GM12875 (cell line): ENCODE data around the gene SOWAHC.

Experiments used
- H3K4me3 ChIP-seq: one replicate; pipeline ENCODE4 v1.5.1; 2011; ENCODE audit warnings: low read depth, low read length, control low read depth
- CTCF ChIP-seq: IDR thresholded peaks from 2 replicates; pipeline ENCODE4 v1.5.1; 2011; ENCODE audit warnings: low read depth, mild to moderate bottlenecking, control low read depth, inconsistent platforms, low read length, moderate library complexity, borderline replicate concordance; ENCODE audit not compliant: insufficient read depth

Gene SOWAHC

GRCh38 chr2:109649736-109650695 lies 35.9 kb downstream of the SOWAHC start:
- no peak for TF ChIP-seq CTCF
- H3K4me3 ChIP-seq, result no peak overlapping the region

- TF ChIP-seq CTCF, result no peak
- H3K4me3 ChIP-seq, result no peak overlapping the region
Observed at GRCh38 chr2:109654326-109655050, 40.3 kb downstream of the SOWAHC start.

- no peak for TF ChIP-seq CTCF
Observed at GRCh38 chr2:109655287-109655686, 41.1 kb downstream of the SOWAHC start.

GRCh38 chr2:109659396-109660045 lies 45.4 kb downstream of the SOWAHC start:
- no peak for TF ChIP-seq CTCF
- H3K4me3 ChIP-seq, result no peak overlapping the region

More at GRCh38 chr2:109655287-109655686, 41.1 kb downstream of the SOWAHC start:
- H3K4me3 ChIP-seq, result no peak overlapping the region

- no peak for TF ChIP-seq CTCF
- H3K4me3 ChIP-seq, result no peak overlapping the region
Observed at GRCh38 chr2:109660046-109660860, 46.1 kb downstream of the SOWAHC start.

GRCh38 chr2:109662889-109663288 lies 48.7 kb downstream of the SOWAHC start:
- no peak overlapping the region for H3K4me3 ChIP-seq
- peak; percentile 33; the same call in 1 of the 2 replicates for TF ChIP-seq CTCF
